ENCODE data around the gene KLRC2.
"Not testable (repeated sequence)": the region's sequence is repeated elsewhere in the genome, so short reads cannot be mapped to it uniquely, and the experiment has no call there.

Gene KLRC2

GRCh38 chr12:10435816-10436215, at the start of gene KLRC2:
Gene KLRC2 (minus strand): TSS chr12:10436010. CDS start chr12:10435986, 24 bp downstream.
- DNase-seq (ENCODE audit: low spot score) = not testable (repeated sequence)

- DNase-seq (ENCODE audit: low spot score) = not testable (repeated sequence)
Observed at GRCh38 chr12:10481901-10482300, 46.1 kb upstream of the KLRC2 start.

- not testable (repeated sequence) for DNase-seq (ENCODE audit: low spot score)
Observed at GRCh38 chr12:10472808-10473207, 37.0 kb upstream of the KLRC2 start.

- DNase-seq (ENCODE audit: low spot score) = no peak
Observed at GRCh38 chr12:10469701-10470100, 33.9 kb upstream of the KLRC2 start.

GRCh38 chr12:10466311-10466710, 30.5 kb upstream of the KLRC2 start:
- no peak for DNase-seq (ENCODE audit: low spot score)

- DNase-seq (ENCODE audit: low spot score) = no peak
Observed at GRCh38 chr12:10457760-10458159, 21.9 kb upstream of the KLRC2 start.

GRCh38 chr12:10456856-10457255, 21.0 kb upstream of the KLRC2 start:
- no peak for DNase-seq (ENCODE audit: low spot score)

- DNase-seq (ENCODE audit: low spot score) = no peak
Observed at GRCh38 chr12:10455766-10456165, 20.0 kb upstream of the KLRC2 start.

- DNase-seq (ENCODE audit: low spot score) = no peak
Observed at GRCh38 chr12:10454531-10454930, 18.7 kb upstream of the KLRC2 start.

GRCh38 chr12:10453156-10453555, 17.3 kb upstream of the KLRC2 start, which contains the start of gene KLRC1:
Gene KLRC1 (minus strand): TSS chr12:10453377. CDS start chr12:10451156, 2,221 bp downstream.
- no peak for DNase-seq (ENCODE audit: low spot score)

GRCh38 chr12:10448236-10448635, 12.4 kb upstream of the KLRC2 start:
- DNase-seq (ENCODE audit: low spot score) = no peak

- not testable (repeated sequence) for DNase-seq (ENCODE audit: low spot score)
Observed at GRCh38 chr12:10446052-10446451, 10.2 kb upstream of the KLRC2 start.

GRCh38 chr12:10441144-10441543, 5.3 kb upstream of the KLRC2 start:
- not testable (repeated sequence) for DNase-seq (ENCODE audit: low spot score)

GRCh38 chr12:10439608-10440274, 3.9 kb upstream of the KLRC2 start:
- not testable (repeated sequence) for DNase-seq (ENCODE audit: low spot score)

- DNase-seq (ENCODE audit: low spot score) = not testable (repeated sequence)
Observed at GRCh38 chr12:10437601-10438000, 1.8 kb upstream of the KLRC2 start.

- DNase-seq (ENCODE audit: low spot score) = not testable (repeated sequence)
Observed at GRCh38 chr12:10430623-10431022, 5.2 kb downstream of the KLRC2 start.

- DNase-seq (ENCODE audit: low spot score) = not testable (repeated sequence)
Observed at GRCh38 chr12:10425938-10426337, 9.9 kb downstream of the KLRC2 start.

GRCh38 chr12:10424260-10424899, 11.4 kb downstream of the KLRC2 start:
- not testable (repeated sequence) for DNase-seq (ENCODE audit: low spot score)

- not testable (repeated sequence) for DNase-seq (ENCODE audit: low spot score)
Observed at GRCh38 chr12:10422159-10422558, 13.7 kb downstream of the KLRC2 start.

GRCh38 chr12:10420334-10420733, 15.5 kb downstream of the KLRC2 start, which contains the start of gene KLRC3:
Gene KLRC3 (minus strand): TSS chr12:10420595. CDS start chr12:10420550, 45 bp downstream.
- DNase-seq (ENCODE audit: low spot score) = not testable (repeated sequence)

GRCh38 chr12:10409392-10409791, 26.4 kb downstream of the KLRC2 start, which contains the start of gene KLRC4:
Gene KLRC4 (minus strand): TSS chr12:10409757. CDS start chr12:10409575, 182 bp downstream.
- no peak for DNase-seq (ENCODE audit: low spot score)

GRCh38 chr12:10408842-10409241, 27.0 kb downstream of the KLRC2 start:
- DNase-seq (ENCODE audit: low spot score) = no peak

- no peak for DNase-seq (ENCODE audit: low spot score)
Observed at GRCh38 chr12:10406725-10407124, 29.1 kb downstream of the KLRC2 start.
